Right lobe of liver (tissue), 6 donors: Measurements from ENCODE around the gene NKX6-2. TPM values are rescaled to one million over a fixed set of nuclear protein-coding genes. Genes with fewer than 3 reads are reported as not detected.

Experiments
- ATAC-seq, 4 donors: fragments of 200-7000 bp; cut with Tn5 transposase; one replicate each; pipeline ENCODE4 v1.9.1; 2020; ENCODE audit warnings: mild to moderate bottlenecking in 4 of 4, moderate library complexity in 4 of 4
- DNase-seq, 3 donors: peaks; one replicate each; pipeline ENCODE4 v3.0.0-alpha.2; 2020
- H3K27ac ChIP-seq, 3 donors: fragments of 200-600 bp; one replicate each; pipeline ENCODE4 v1.8.0; 2022
- H3K27me3 ChIP-seq, 2 donors: fragments of 200-600 bp; one replicate each; pipeline ENCODE4 v1.8.0; 2022
- H3K36me3 ChIP-seq, 4 donors: fragments of 200-600 bp; sonication (generic) in 1 of 4; one replicate each; pipeline versions ENCODE4 v1.5.1 to v1.8.0; 2017 to 2022; ENCODE audit warnings: control low read depth in 1 of 4
- H3K4me1 ChIP-seq, 4 donors: fragments of 200-600 bp; sonication (generic) in 1 of 4; one replicate each; pipeline versions ENCODE4 v1.5.1 to v1.8.0; 2017 to 2022; ENCODE audit warnings: control low read depth in 1 of 4
- H3K4me3 ChIP-seq, 3 donors: fragments of 200-600 bp; one replicate each; pipeline ENCODE4 v1.8.0; 2022
- H3K9me3 ChIP-seq, 4 donors: fragments of 200-600 bp; sonication (generic) in 1 of 4; one replicate each; pipeline versions ENCODE4 v1.5.1 to v1.8.0; 2017 to 2022; ENCODE audit warnings: control low read depth in 1 of 4
- POLR2A ChIP-seq: fragments of 450-650 bp; IDR thresholded peaks from one replicate; pipeline ENCODE4 v1.6.1; 2017; ENCODE audit warnings: antibody characterized with exemption, mild to moderate bottlenecking
- WGBS: methylation state at CpG from one replicate; pipeline ENCODE4 v1.1.6; 2018; ENCODE audit warnings: low coverage, low lambda C conversion rate; ENCODE audit not compliant: insufficient coverage; ENCODE audit errors: missing lambda C conversion rate; 5-methylcytosine and 5-hydroxymethylcytosine counted together
- intact Hi-C, 2 donors: fragments of 100-400 bp; cut with DNase I; formaldehyde crosslinking; loops; one replicate each; pipeline versions ENCODE4 v1.11.2 to v1.14.1; 2022
- total RNA-seq, 6 experiments: library from RNA; depleted of rRNA in 2 of 6; stranded (reverse); fragments of >200 nt in 2 of 6; fragmentation: NEBNext Ultra II Directional in 3 of 6; extraction: Animal tissue kit (Norgen Biotek cat#: 25700) in 3 of 6; gene quantifications; one replicate each; pipeline versions ENCODE4 v1.1.0 to v1.2.4, GENCODE V29; 2016 to 2023
- TF ChIP-seq, protein P1 (sequence below), 4 donors: fragments of 200-600 bp in 3 of 4; fragments of 450-650 bp in 1 of 4; IDR thresholded peaks; one replicate each; pipeline versions ENCODE4 v1.5.1 to v1.8.0; 2016 to 2022; ENCODE audit warnings: antibody characterized with exemption in 4 of 4, mild to moderate bottlenecking in 2 of 4
- donor health status: DM: no; HTN: yes; CAD: no.
- donor health status: DM: no; HTN: no; CAD: no.
- donor health status: DM: no; HTN: no; CAD: no.
- donor health status: DM: no; HTN: yes; CAD: no.
- donor health status: DM: no; HTN: yes; CAD: no.

NKX6-2 gene
- total RNA-seq, 6 experiments from 2014 or later: not detected

- no peak for ATAC-seq
- Histone ChIP-seq H3K4me3 (no peak overlapping the region), H3K27me3 (no peaks in the 10 kb centered on the region), H3K36me3 (no peaks in the 10 kb centered on the region), H3K27ac (no peak overlapping the region), H3K9me3 (no peaks in the 10 kb centered on the region), H3K4me1 (no peaks in the 10 kb centered on the region)
- 100% methylated on average over 4 of the region's 25 CpGs for WGBS
- TF ChIP-seq, protein P1, sequence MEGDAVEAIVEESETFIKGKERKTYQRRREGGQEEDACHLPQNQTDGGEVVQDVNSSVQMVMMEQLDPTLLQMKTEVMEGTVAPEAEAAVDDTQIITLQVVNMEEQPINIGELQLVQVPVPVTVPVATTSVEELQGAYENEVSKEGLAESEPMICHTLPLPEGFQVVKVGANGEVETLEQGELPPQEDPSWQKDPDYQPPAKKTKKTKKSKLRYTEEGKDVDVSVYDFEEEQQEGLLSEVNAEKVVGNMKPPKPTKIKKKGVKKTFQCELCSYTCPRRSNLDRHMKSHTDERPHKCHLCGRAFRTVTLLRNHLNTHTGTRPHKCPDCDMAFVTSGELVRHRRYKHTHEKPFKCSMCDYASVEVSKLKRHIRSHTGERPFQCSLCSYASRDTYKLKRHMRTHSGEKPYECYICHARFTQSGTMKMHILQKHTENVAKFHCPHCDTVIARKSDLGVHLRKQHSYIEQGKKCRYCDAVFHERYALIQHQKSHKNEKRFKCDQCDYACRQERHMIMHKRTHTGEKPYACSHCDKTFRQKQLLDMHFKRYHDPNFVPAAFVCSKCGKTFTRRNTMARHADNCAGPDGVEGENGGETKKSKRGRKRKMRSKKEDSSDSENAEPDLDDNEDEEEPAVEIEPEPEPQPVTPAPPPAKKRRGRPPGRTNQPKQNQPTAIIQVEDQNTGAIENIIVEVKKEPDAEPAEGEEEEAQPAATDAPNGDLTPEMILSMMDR (IDR thresholded peaks at IDR 0.05): no peak
- TF ChIP-seq POLR2A: no peak
- no peak for DNase-seq
- intact Hi-C loops: no loop called here
These were observed 47.3 kb downstream of the NKX6-2 start for GRCh38 chr10:132738454-132739224.

DNA sequence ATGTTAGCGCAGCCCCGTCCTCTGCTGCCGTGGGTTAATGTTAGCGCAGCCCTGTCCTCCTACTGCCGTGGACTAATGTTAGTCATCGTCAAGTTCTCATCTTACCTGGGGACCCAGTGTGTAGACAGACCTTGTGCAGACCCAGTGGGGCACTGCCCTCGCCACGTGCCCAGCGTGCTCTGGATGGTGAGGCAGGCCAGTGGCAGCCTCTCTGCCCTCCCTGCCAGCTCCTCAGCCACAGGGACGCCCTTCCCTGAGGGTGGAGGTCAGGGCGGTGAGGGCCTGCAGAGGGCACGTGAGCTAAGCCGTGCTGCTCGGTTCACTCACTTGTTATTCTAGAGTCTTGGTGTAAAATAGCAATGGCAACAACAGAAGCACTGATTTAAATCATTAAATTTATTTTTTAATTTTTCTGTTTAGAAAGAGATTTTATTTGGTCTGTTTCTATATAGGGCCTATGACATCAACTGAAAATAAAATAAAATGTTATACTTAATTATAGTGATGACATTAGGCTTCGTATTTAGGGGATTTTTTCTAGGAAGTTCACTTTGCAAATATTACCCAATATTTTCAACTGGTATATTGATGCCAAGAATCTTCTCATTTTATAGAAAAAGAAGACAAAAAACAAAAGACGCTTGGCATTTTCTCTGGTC is 48.4 kb downstream of the NKX6-2 start:
- intact Hi-C loops: no loop called here
- TF ChIP-seq, protein P1 (IDR thresholded peaks at IDR 0.05): no peak
- no peak for TF ChIP-seq POLR2A

DNA sequence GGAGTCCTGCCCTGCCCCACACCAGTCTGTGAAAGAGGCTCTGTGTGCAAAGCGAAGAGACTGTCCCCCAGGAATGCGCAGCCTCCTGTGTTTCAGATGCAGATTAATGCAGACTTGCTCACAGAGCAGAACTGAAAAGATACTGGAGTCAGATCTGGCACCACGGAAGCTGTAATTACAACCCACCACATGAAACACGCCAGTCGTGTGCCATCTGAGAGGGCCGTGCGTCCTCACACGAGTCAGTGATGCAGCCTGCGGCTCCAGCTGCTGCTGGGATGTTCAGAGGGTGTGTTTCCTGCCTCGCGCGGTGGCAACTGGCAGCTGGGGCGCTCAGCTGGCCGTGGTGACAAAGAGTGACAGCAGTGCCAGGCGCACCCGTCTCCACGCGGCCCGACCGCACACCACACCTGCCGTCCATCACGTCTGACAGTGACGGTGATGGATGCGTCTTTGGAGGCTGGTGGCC is 50.0 kb downstream of the NKX6-2 start:
- TF ChIP-seq POLR2A: no peak
- TF ChIP-seq, protein P1 (IDR thresholded peaks at IDR 0.05): no peak
- DNase-seq: no peak
- no peak for ATAC-seq
- Histone ChIP-seq H3K4me3 (no peak overlapping the region), H3K9me3 (no peaks in the 10 kb centered on the region), H3K36me3 (no peaks in the 10 kb centered on the region), H3K27ac (no peak overlapping the region), H3K4me1 (no peaks in the 10 kb centered on the region), H3K27me3 (no peaks in the 10 kb centered on the region)
- WGBS: no CpG with 5 or more reads among the region's 24 CpGs
- intact Hi-C loops: no loop called here

More for the DNA sequence above, 48.4 kb downstream of the NKX6-2 start:
- no peak for DNase-seq
- no peak overlapping the region for H3K27ac ChIP-seq
- 86% methylated on average over 8 of the region's 16 CpGs for WGBS
- no peaks in the 10 kb centered on the region for H3K36me3 ChIP-seq
- ATAC-seq: no peak
- H3K27me3 ChIP-seq: no peaks in the 10 kb centered on the region
- no peaks in the 10 kb centered on the region for H3K4me1 ChIP-seq
- H3K9me3 ChIP-seq: no peaks in the 10 kb centered on the region
- no peak overlapping the region for H3K4me3 ChIP-seq

DNA sequence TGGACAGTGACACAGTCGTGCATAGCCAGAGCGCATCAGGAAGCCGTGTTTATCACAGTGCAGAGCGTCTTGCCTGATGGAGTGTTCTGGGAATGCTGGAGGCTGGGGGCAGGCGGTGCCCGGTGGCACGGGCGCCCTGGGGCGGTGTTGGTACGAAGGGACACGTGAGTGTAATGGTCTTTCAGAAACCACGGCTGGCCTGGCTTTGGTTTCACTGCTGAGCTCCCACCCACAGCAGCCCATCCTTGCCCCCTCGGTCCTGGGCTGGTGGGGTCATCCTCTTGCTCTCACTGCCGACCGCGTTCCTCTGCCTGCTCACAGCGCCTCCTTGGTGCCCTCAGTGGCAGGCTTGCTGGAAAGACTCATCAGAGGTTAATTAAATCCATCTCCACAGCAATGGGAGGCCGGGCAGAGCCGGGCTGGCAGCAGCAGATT is 50.6 kb downstream of the NKX6-2 start:
- Histone ChIP-seq H3K9me3 (no peaks in the 10 kb centered on the region), H3K27ac (no peak overlapping the region), H3K4me1 (no peaks in the 10 kb centered on the region), H3K4me3 (no peak overlapping the region), H3K36me3 (no peaks in the 10 kb centered on the region), H3K27me3 (no peaks in the 10 kb centered on the region)
- intact Hi-C loops: no loop called here
- WGBS: 71% methylated on average over 4 of the region's 19 CpGs
- ATAC-seq (no peak), DNase-seq (no peak)
- TF ChIP-seq POLR2A: no peak
- TF ChIP-seq, protein P1 (IDR thresholded peaks at IDR 0.05): no peak
